HG03108 (cell line): ENCODE data around the gene LAIR2.
A peak's percentile ranks its signal among the peaks of the same experiment; 100 is the strongest.

Experiments
- ATAC-seq: cut with Tn5 transposase; IDR thresholded peaks from one replicate; pipeline ENCODE4 v1.9.1; 2021; ENCODE audit warnings: moderate library complexity; ENCODE audit not compliant: unreplicated experiment

The LAIR2 gene

GRCh38 chr19:54502518-54503048, at the start of gene LAIR2:
TSS of gene LAIR2 (plus strand) at chr19:54502831. CDS start at chr19:54502919, 88 bp downstream.
- ATAC-seq: no peak

- no peak for ATAC-seq
Observed at GRCh38 chr19:54453921-54454780, 48.5 kb upstream of the LAIR2 start.

- no peak for ATAC-seq
Observed at GRCh38 chr19:54454781-54455675, 47.6 kb upstream of the LAIR2 start.

- no peak for ATAC-seq
Observed at GRCh38 chr19:54455786-54456422, 46.7 kb upstream of the LAIR2 start.

GRCh38 chr19:54456423-54457373, 45.9 kb upstream of the LAIR2 start:
- ATAC-seq: no peak

- no peak for ATAC-seq
Observed at GRCh38 chr19:54457773-54458647, 44.6 kb upstream of the LAIR2 start.

- no peak for ATAC-seq
Observed at GRCh38 chr19:54458648-54459281, 43.9 kb upstream of the LAIR2 start.

- no peak for ATAC-seq
Observed at GRCh38 chr19:54459282-54460229, 43.1 kb upstream of the LAIR2 start.

- ATAC-seq: no peak
Observed at GRCh38 chr19:54460230-54461005, 42.2 kb upstream of the LAIR2 start.

- ATAC-seq: no peak
Observed at GRCh38 chr19:54461210-54461609, 41.4 kb upstream of the LAIR2 start.

GRCh38 chr19:54461613-54462012, 41.0 kb upstream of the LAIR2 start:
- no peak for ATAC-seq

GRCh38 chr19:54462047-54462654, 40.5 kb upstream of the LAIR2 start:
- ATAC-seq: no peak

- ATAC-seq: peak; percentile 9
Observed at GRCh38 chr19:54462655-54463530, 39.7 kb upstream of the LAIR2 start.

- peak; percentile 42 for ATAC-seq
Observed at GRCh38 chr19:54463531-54464043, 39.0 kb upstream of the LAIR2 start, which contains the start of gene LENG9. TSS of gene LENG9 (minus strand) at chr19:54463778. CDS start at chr19:54463526, 252 bp downstream.
